GM12892 (cell line): ENCODE data around the gene LPGAT1.

Experiments
- POLR2A ChIP-seq: IDR thresholded peaks from 2 replicates; pipeline ENCODE4 v1.6.1; 2011; ENCODE audit warnings: low read depth, low read length, control low read depth
- TAF1 ChIP-seq: IDR thresholded peaks from 2 replicates; pipeline ENCODE4 v1.6.1; 2011; ENCODE audit warnings: low read depth, mild to moderate bottlenecking, control low read depth, low read length, borderline replicate concordance

GRCh38 chr1:211704543-211704942 is 126.0 kb downstream of the LPGAT1 start:
- no peak for TF ChIP-seq POLR2A
- TF ChIP-seq TAF1, result no peak
